Hepatocyte (in vitro differentiated cells): Measurements from ENCODE around the gene DHRS2. TPM values are rescaled to one million over a fixed set of nuclear protein-coding genes. Genes with fewer than 3 reads are reported as not detected.

Source experiments
- DNase-seq: peaks from one replicate; pipeline ENCODE4 v3.0.0-alpha.2; 2016; ENCODE audit warnings: low spot score
- H2AFZ ChIP-seq: fragments of 200-600 bp; sonication (generic); 2 replicates; pipeline ENCODE4 v1.6.0; 2016; ENCODE audit warnings: antibody characterized with exemption, mild to moderate bottlenecking
- H3K27ac ChIP-seq: fragments of 200-600 bp; sonication (generic); 2 replicates; pipeline ENCODE4 v1.5.1; 2016; ENCODE audit warnings: mild to moderate bottlenecking
- H3K27me3 ChIP-seq: fragments of 200-600 bp; sonication (generic); 2 replicates; pipeline ENCODE4 v1.6.1; 2016
- H3K36me3 ChIP-seq: fragments of 200-600 bp; sonication (generic); replicated peaks from 2 replicates; pipeline ENCODE4 v1.5.1; 2016; ENCODE audit warnings: low read depth; ENCODE audit not compliant: insufficient read depth
- H3K4me1 ChIP-seq: fragments of 200-600 bp; sonication (generic); 2 replicates; pipeline ENCODE4 v1.5.1; 2016; ENCODE audit warnings: mild to moderate bottlenecking, moderate library complexity; ENCODE audit not compliant: insufficient read depth
- H3K4me2 ChIP-seq: fragments of 200-600 bp; sonication (generic); 2 replicates; pipeline ENCODE4 v1.6.0; 2016
- H3K4me3 ChIP-seq: fragments of 200-600 bp; sonication (generic); 2 replicates; pipeline ENCODE4 v1.5.1; 2016; ENCODE audit warnings: mild to moderate bottlenecking
- H3K79me2 ChIP-seq: fragments of 200-600 bp; sonication (generic); 2 replicates; pipeline ENCODE4 v1.6.0; 2017; ENCODE audit warnings: mild to moderate bottlenecking
- H3K9me2 ChIP-seq: fragments of 200-600 bp; sonication (generic); replicated peaks from 2 replicates; pipeline ENCODE4 v1.6.0; 2017; ENCODE audit warnings: mild to moderate bottlenecking; ENCODE audit not compliant: insufficient read depth
- H3K9me3 ChIP-seq: fragments of 200-600 bp; sonication (generic); 2 replicates; pipeline ENCODE4 v1.5.1; 2016; ENCODE audit warnings: low read depth, mild to moderate bottlenecking
- H4K20me1 ChIP-seq: fragments of 200-600 bp; sonication (generic); 2 replicates; pipeline ENCODE4 v1.6.0; 2016; ENCODE audit warnings: mild to moderate bottlenecking; ENCODE audit not compliant: insufficient read depth, poor library complexity, severe bottlenecking
- CTCF ChIP-seq: fragments of 200-600 bp; sonication (generic); IDR thresholded peaks from 2 replicates; pipeline ENCODE4 v1.5.1; 2016; ENCODE audit warnings: antibody characterized with exemption, mild to moderate bottlenecking; ENCODE audit not compliant: poor library complexity
- EZH2 ChIP-seq: fragments of 200-600 bp; sonication (generic); IDR thresholded peaks from 2 replicates; pipeline ENCODE4 v1.6.1; 2016; ENCODE audit warnings: antibody characterized with exemption, mild to moderate bottlenecking, borderline replicate concordance
- EZH2phosphoT487 ChIP-seq: fragments of 200-600 bp; sonication (generic); IDR thresholded peaks from one replicate; pipeline ENCODE4 v1.6.1; 2018; ENCODE audit warnings: antibody characterized with exemption, mild to moderate bottlenecking, low read depth, moderate library complexity; ENCODE audit not compliant: unreplicated experiment, severe bottlenecking
- WGBS: methylation state at CpG from one replicate; pipeline ENCODE4 v1.1.6; 2016; ENCODE audit warnings: low lambda C conversion rate; ENCODE audit errors: missing lambda C conversion rate; 5-methylcytosine and 5-hydroxymethylcytosine counted together
- polyA plus RNA-seq: library from polyadenylated mRNA; unstranded; fragments of >200 nt; fragmentation: Nextera tagmentation; extraction: Ambion mirVana; gene quantifications from 2 replicates; pipeline ENCODE4 v1.2.1, GENCODE V29; 2016
- total RNA-seq: library from RNA; depleted of rRNA; stranded (reverse); fragments of >200 nt; gene quantifications from 2 replicates; pipeline ENCODE4 v1.2.3, GENCODE V29; 2014

The DHRS2 gene
- total and polyA plus RNA-seq, 2 experiments from 2014 or later, result 10.4 to 14.2 TPM

DNA sequence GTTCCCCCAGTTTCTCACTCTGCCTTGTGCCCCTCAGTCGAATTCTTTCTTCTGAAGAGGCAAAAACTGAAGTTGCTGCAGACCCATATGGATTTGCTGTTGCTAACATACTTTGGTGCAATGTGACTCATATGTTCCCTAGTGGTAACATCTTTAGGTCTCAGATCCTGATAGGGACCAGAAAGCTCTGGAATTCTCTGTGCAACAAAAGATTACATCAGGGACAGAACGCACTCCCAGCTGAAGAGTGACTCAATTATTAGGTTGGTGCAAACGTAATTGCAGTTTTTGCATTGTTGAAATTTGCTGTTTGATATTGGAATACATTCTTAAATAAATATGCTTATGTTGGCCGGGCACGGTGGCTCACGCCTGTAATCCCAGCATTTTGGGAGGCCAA lies 8.2 kb upstream of the DHRS2 start:
- H3K4me3 ChIP-seq, result no peak overlapping the region
- no peak overlapping the region for H3K27ac ChIP-seq
- H2AFZ ChIP-seq, result no peak overlapping the region
- H3K4me2 ChIP-seq, result no peak overlapping the region
- no peak for DNase-seq
- H3K9me2 ChIP-seq, result no peaks in the 10 kb centered on the region
- 78% methylated on average over 6 of the region's 6 CpGs for WGBS
- TF ChIP-seq CTCF, result no peak
- TF ChIP-seq EZH2phosphoT487, result no peak
- TF ChIP-seq EZH2, result no peak
- no peaks in the 10 kb centered on the region for H3K9me3 ChIP-seq
- no peaks in the 10 kb centered on the region for H3K27me3 ChIP-seq
- H4K20me1 ChIP-seq, result no peaks in the 10 kb centered on the region
- H3K4me1 ChIP-seq, result peaks cover 23% of the 10 kb centered on the region
- H3K36me3 ChIP-seq, result no peaks in the 10 kb centered on the region
- no peaks in the 10 kb centered on the region for H3K79me2 ChIP-seq

DNA sequence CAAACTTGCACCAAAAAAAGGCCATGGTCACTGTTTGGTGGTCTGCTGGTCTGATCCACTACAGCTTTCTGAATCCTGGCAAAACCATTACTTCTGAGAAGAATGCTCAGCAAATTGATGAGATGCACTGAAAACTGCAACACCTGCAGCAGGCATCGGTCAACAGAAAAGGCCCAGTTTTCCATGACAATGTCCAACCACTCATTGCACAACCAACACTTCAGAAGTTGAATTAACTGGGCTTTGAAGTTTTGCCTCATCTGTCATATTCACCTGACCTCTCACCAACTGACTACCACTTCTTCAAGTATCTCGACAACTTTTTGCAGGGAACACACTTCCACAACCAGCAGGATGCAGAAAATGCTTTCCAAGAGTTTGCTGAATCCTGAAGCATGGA lies 7.0 kb upstream of the DHRS2 start:
- no peak overlapping the region for H2AFZ ChIP-seq
- H3K4me1 ChIP-seq, result peaks cover 28% of the 10 kb centered on the region
- H3K79me2 ChIP-seq, result no peaks in the 10 kb centered on the region
- H3K27me3 ChIP-seq, result no peaks in the 10 kb centered on the region
- no peak overlapping the region for H3K4me3 ChIP-seq
- no peak overlapping the region for H3K4me2 ChIP-seq
- no peaks in the 10 kb centered on the region for H4K20me1 ChIP-seq
- no peaks in the 10 kb centered on the region for H3K9me3 ChIP-seq
- DNase-seq, result no peak
- WGBS, result 52% methylated on average over 2 of the region's 2 CpGs
- H3K9me2 ChIP-seq, result no peaks in the 10 kb centered on the region
- no peak for TF ChIP-seq EZH2
- no peak for TF ChIP-seq EZH2phosphoT487
- TF ChIP-seq CTCF, result no peak
- no peaks in the 10 kb centered on the region for H3K36me3 ChIP-seq
- H3K27ac ChIP-seq, result no peak overlapping the region

GRCh38 chr14:23629832-23630396 lies 6.2 kb upstream of the DHRS2 start:
- peak overlapping the region; percentile 19 for H3K27ac ChIP-seq
- no peak overlapping the region for H3K4me3 ChIP-seq
- no peak overlapping the region for H2AFZ ChIP-seq
- no peaks in the 10 kb centered on the region for H3K9me2 ChIP-seq
- no peak for DNase-seq
- H3K27me3 ChIP-seq, result no peaks in the 10 kb centered on the region
- no peaks in the 10 kb centered on the region for H3K79me2 ChIP-seq
- H3K4me1 ChIP-seq, result peaks cover 28% of the 10 kb centered on the region
- no peaks in the 10 kb centered on the region for H3K36me3 ChIP-seq
- H3K4me2 ChIP-seq, result no peak overlapping the region
- no peak for TF ChIP-seq CTCF
- no peak for TF ChIP-seq EZH2phosphoT487
- no peak for TF ChIP-seq EZH2
- H4K20me1 ChIP-seq, result no peaks in the 10 kb centered on the region
- H3K9me3 ChIP-seq, result no peaks in the 10 kb centered on the region

DNA sequence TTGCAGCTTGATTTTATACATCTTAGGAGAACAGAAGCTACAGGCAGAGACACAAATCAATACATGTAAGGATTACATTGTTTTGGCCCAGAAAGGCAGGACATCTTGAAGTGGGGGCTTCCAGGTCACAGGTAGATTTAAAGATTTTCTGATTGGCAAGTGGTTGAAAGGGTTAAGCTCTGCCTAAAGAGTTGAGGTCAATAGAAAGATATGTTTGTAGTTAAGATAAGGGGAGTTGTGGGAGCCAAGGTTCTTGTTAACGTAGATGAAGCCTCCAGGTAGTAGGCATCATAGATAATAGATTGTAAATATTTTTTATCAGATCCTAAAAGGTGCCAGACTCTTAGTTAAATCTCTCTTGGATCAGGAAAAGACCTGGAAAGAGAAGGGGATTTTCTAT lies 5.5 kb upstream of the DHRS2 start:
- Histone ChIP-seq H3K4me3 (no peak overlapping the region), H3K79me2 (no peaks in the 10 kb centered on the region), H3K9me2 (no peaks in the 10 kb centered on the region), H3K4me1 (peaks cover 28% of the 10 kb centered on the region), H3K9me3 (no peaks in the 10 kb centered on the region), H4K20me1 (no peaks in the 10 kb centered on the region), H3K4me2 (peak overlapping the region; percentile 44), H2AFZ (no peak overlapping the region), H3K27me3 (no peaks in the 10 kb centered on the region), H3K27ac (peak overlapping the region; percentile 63), H3K36me3 (no peaks in the 10 kb centered on the region)
- no peak for DNase-seq
- 23% methylated on average over 1 of the region's 1 CpG for WGBS
- no peak for TF ChIP-seq EZH2
